Measurements from ENCODE around the gene RANBP17. TPM values are rescaled to one million over a fixed set of nuclear protein-coding genes. Genes with fewer than 3 reads are reported as not detected.

Gene RANBP17
- total RNA-seq, 2 donors from 2014 or later, result 26.6 to 28.0 TPM

DNA sequence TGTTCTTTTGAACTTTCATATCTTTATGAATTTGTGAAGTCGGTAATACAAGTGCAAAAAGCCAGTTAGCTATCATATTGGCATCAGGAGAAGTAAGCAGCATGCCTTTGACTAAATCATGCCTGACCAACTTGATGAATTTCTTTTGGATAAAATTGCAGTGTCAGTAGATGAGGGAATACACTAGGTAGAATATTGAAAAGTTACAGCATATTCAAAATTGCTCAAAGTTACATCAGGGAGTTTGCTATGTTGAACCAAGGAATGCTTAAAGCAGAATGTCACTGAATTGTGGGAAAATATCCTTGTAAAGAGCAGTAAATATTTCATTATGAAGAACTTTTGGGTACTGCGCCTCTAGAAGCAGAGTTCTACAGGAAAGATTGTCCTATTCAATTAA lies 360.1 kb downstream of the RANBP17 start:
- TF ChIP-seq, protein P1, sequence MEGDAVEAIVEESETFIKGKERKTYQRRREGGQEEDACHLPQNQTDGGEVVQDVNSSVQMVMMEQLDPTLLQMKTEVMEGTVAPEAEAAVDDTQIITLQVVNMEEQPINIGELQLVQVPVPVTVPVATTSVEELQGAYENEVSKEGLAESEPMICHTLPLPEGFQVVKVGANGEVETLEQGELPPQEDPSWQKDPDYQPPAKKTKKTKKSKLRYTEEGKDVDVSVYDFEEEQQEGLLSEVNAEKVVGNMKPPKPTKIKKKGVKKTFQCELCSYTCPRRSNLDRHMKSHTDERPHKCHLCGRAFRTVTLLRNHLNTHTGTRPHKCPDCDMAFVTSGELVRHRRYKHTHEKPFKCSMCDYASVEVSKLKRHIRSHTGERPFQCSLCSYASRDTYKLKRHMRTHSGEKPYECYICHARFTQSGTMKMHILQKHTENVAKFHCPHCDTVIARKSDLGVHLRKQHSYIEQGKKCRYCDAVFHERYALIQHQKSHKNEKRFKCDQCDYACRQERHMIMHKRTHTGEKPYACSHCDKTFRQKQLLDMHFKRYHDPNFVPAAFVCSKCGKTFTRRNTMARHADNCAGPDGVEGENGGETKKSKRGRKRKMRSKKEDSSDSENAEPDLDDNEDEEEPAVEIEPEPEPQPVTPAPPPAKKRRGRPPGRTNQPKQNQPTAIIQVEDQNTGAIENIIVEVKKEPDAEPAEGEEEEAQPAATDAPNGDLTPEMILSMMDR (conservative IDR thresholded peaks at IDR 0.05), result no peak
- Histone ChIP-seq H3K36me3 (ENCODE audit: control insufficient read depth, insufficient read depth, low read length) (no peaks in the 10 kb centered on the region), H3K9me3 (ENCODE audit: control insufficient read depth, low read length) (no peaks in the 10 kb centered on the region), H3K27me3 (ENCODE audit: control insufficient read depth, insufficient read depth, low read length, poor library complexity, severe bottlenecking) (no peaks in the 10 kb centered on the region), H3K4me3 (ENCODE audit: low read length) (no peak overlapping the region), H3K4me1 (ENCODE audit: control insufficient read depth, insufficient read depth, low read length) (no peaks in the 10 kb centered on the region), H3K27ac (ENCODE audit: low read depth, low read length) (no peak overlapping the region), H3K9ac (ENCODE audit: extremely low read depth, low read length, poor library complexity, severe bottlenecking) (no peak overlapping the region)
- no peak for DNase-seq
- no peak overlapping the region for H3K27ac Mint-ChIP-seq
- H3K4me3 Mint-ChIP-seq, result no peak overlapping the region
- H3K27me3 Mint-ChIP-seq (ENCODE audit: insufficient read depth), result no peaks in the 10 kb centered on the region
- WGBS, 2 experiments (ENCODE audit: insufficient coverage in 1 of 2, insufficient read length in 1 of 2), result 87 to 100% methylated on average over 1 to 2 of the region's 2 CpGs
- H3K4me1 Mint-ChIP-seq, result no peaks in the 10 kb centered on the region
- no peaks in the 10 kb centered on the region for H3K36me3 Mint-ChIP-seq (ENCODE audit: low read depth)
- H3K9me3 Mint-ChIP-seq, result no peaks in the 10 kb centered on the region

GRCh38 chr5:171223927-171224326 lies 362.1 kb downstream of the RANBP17 start:
- Histone ChIP-seq H3K27me3 (ENCODE audit: control insufficient read depth, insufficient read depth, low read length, poor library complexity, severe bottlenecking) (no peaks in the 10 kb centered on the region), H3K36me3 (ENCODE audit: control insufficient read depth, insufficient read depth, low read length) (no peaks in the 10 kb centered on the region), H3K27ac (ENCODE audit: low read depth, low read length) (no peak overlapping the region), H3K9me3 (ENCODE audit: control insufficient read depth, low read length) (no peaks in the 10 kb centered on the region), H3K4me3 (ENCODE audit: low read length) (no peak overlapping the region), H3K4me1 (ENCODE audit: control insufficient read depth, insufficient read depth, low read length) (no peaks in the 10 kb centered on the region), H3K9ac (ENCODE audit: extremely low read depth, low read length, poor library complexity, severe bottlenecking) (no peak overlapping the region)
- Mint-ChIP-seq H3K27ac (no peak overlapping the region), H3K4me1 (no peaks in the 10 kb centered on the region), H3K36me3 (ENCODE audit: low read depth) (no peaks in the 10 kb centered on the region), H3K27me3 (ENCODE audit: insufficient read depth) (no peaks in the 10 kb centered on the region), H3K9me3 (no peaks in the 10 kb centered on the region), H3K4me3 (no peak overlapping the region)
- 78 to 89% methylated on average over 1 of the region's 1 CpG for WGBS, 2 experiments (ENCODE audit: insufficient coverage in 1 of 2, insufficient read length in 1 of 2)
- no peak for DNase-seq
- TF ChIP-seq, protein P1 (conservative IDR thresholded peaks at IDR 0.05), result no peak

DNA sequence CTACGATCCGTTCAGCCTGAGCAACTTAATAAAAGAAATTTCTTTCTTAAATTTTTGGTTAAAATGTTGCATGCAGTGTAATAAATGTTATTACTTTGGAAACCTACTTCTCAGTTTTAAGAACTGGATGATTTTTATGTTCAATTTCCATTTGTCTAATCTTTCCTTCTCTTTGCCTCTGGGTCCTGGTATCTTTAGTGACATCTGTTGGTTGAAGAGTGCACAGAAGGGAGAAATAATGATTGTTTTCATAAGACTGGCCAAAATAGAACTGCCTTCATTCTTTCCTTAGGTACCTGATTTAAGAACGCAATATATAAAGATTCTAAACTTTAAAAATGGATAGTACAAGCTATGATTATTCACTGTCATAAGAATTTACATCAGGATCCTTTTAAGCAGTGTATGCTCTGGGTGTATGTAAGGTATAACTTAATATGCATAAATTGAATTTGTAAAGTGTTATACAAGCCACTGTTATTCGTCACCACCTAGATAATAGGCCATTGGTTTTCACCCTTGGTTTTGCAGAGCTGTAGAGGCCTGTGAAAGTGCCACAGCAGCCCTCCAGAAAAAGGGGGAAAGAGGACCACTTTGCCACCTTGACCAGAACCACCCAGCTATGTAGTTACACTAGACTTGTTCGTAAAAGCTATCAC lies 364.4 kb downstream of the RANBP17 start:
- no peak overlapping the region for H3K27ac ChIP-seq (ENCODE audit: low read depth, low read length)
- H3K4me3 ChIP-seq (ENCODE audit: low read length), result no peak overlapping the region
- TF ChIP-seq, protein P1 (conservative IDR thresholded peaks at IDR 0.05), result no peak
- Mint-ChIP-seq H3K4me3 (no peak overlapping the region), H3K36me3 (ENCODE audit: low read depth) (no peaks in the 10 kb centered on the region), H3K4me1 (no peaks in the 10 kb centered on the region), H3K9me3 (no peaks in the 10 kb centered on the region), H3K27ac (no peak overlapping the region), H3K27me3 (ENCODE audit: insufficient read depth) (no peaks in the 10 kb centered on the region)
- 58 to 91% methylated on average over 2 to 5 of the region's 5 CpGs for WGBS, 2 experiments (ENCODE audit: insufficient coverage in 1 of 2, insufficient read length in 1 of 2)
- H3K9me3 ChIP-seq (ENCODE audit: control insufficient read depth, low read length), result no peaks in the 10 kb centered on the region
- no peak overlapping the region for H3K9ac ChIP-seq (ENCODE audit: extremely low read depth, low read length, poor library complexity, severe bottlenecking)
- no peak for DNase-seq
- no peaks in the 10 kb centered on the region for H3K27me3 ChIP-seq (ENCODE audit: control insufficient read depth, insufficient read depth, low read length, poor library complexity, severe bottlenecking)
- H3K36me3 ChIP-seq (ENCODE audit: control insufficient read depth, insufficient read depth, low read length), result no peaks in the 10 kb centered on the region
- no peaks in the 10 kb centered on the region for H3K4me1 ChIP-seq (ENCODE audit: control insufficient read depth, insufficient read depth, low read length)
